Measurements from ENCODE around the gene JOSD1.

The JOSD1 gene

GRCh38 chr22:38727530-38728451 lies 27.0 kb upstream of the JOSD1 start:
- H3F3A ChIP-seq (ENCODE audit: insufficient read depth, low read length), result peaks cover 20% of the 10 kb centered on the region
- no peaks in the 10 kb centered on the region for H3K9me2 ChIP-seq (replicated peaks; ENCODE audit: insufficient read depth, low read length)
- H3K9me3 ChIP-seq (replicated peaks; ENCODE audit: insufficient read depth, low read length), result no peaks in the 10 kb centered on the region
- H3K4me1 ChIP-seq (ENCODE audit: low read length), result no peaks in the 10 kb centered on the region
- no peak overlapping the region for H3K4me2 ChIP-seq (ENCODE audit: low read depth, low read length)
- H4K20me1 ChIP-seq (ENCODE audit: insufficient read depth, low read length), result no peaks in the 10 kb centered on the region
- H3K27me3 ChIP-seq (replicated peaks; ENCODE audit: insufficient read depth, low read length), result no peaks in the 10 kb centered on the region
- H3K27ac ChIP-seq (ENCODE audit: low read length), result no peak overlapping the region
- no peak for TF ChIP-seq CTCF (IDR thresholded peaks at IDR 0.05; ENCODE audit: low read length)
- TF ChIP-seq EZH2phosphoT487 (IDR thresholded peaks at IDR 0.05; ENCODE audit: low read length), result no peak
- TF ChIP-seq EZH2 (optimal IDR thresholded peaks at IDR 0.05; ENCODE audit: low read depth, low read length), result no peak
- H3K79me2 ChIP-seq (ENCODE audit: low read length), result 0 out of 2 replicates have a peak, but pooled peaks cover 18% of the 10 kb centered on the region
- peak; percentile 2 for DNase-seq
- peaks cover 11% of the 10 kb centered on the region for H3K36me3 ChIP-seq (replicated peaks; ENCODE audit: insufficient read depth, low read length)
- H2AFZ ChIP-seq (ENCODE audit: low read length), result no peak overlapping the region
- no peak overlapping the region for H3K9ac ChIP-seq (ENCODE audit: low read length)
- H3K4me3 ChIP-seq (ENCODE audit: low read length), result no peak overlapping the region

GRCh38 chr22:38727123-38727522 lies 26.4 kb upstream of the JOSD1 start:
- Histone ChIP-seq H3K4me1 (ENCODE audit: low read length) (no peaks in the 10 kb centered on the region), H3K9me2 (replicated peaks; ENCODE audit: insufficient read depth, low read length) (no peaks in the 10 kb centered on the region), H3K4me2 (ENCODE audit: low read depth, low read length) (no peak overlapping the region), H3K4me3 (ENCODE audit: low read length) (no peak overlapping the region), H3K9ac (ENCODE audit: low read length) (no peak overlapping the region), H3K79me2 (ENCODE audit: low read length) (peaks cover 23% of the 10 kb centered on the region; the same call in 1 of the 2 replicates), H3F3A (ENCODE audit: insufficient read depth, low read length) (peaks cover 17% of the 10 kb centered on the region), H3K9me3 (replicated peaks; ENCODE audit: insufficient read depth, low read length) (no peaks in the 10 kb centered on the region), H2AFZ (ENCODE audit: low read length) (no peak overlapping the region), H3K27ac (ENCODE audit: low read length) (no peak overlapping the region), H4K20me1 (ENCODE audit: insufficient read depth, low read length) (no peaks in the 10 kb centered on the region), H3K36me3 (replicated peaks; ENCODE audit: insufficient read depth, low read length) (peaks cover 16% of the 10 kb centered on the region), H3K27me3 (replicated peaks; ENCODE audit: insufficient read depth, low read length) (no peaks in the 10 kb centered on the region)
- TF ChIP-seq EZH2phosphoT487 (IDR thresholded peaks at IDR 0.05; ENCODE audit: low read length), result no peak
- TF ChIP-seq EZH2 (optimal IDR thresholded peaks at IDR 0.05; ENCODE audit: low read depth, low read length), result no peak
- no peak for TF ChIP-seq CTCF (IDR thresholded peaks at IDR 0.05; ENCODE audit: low read length)
- DNase-seq, result peak; percentile 2

DNA sequence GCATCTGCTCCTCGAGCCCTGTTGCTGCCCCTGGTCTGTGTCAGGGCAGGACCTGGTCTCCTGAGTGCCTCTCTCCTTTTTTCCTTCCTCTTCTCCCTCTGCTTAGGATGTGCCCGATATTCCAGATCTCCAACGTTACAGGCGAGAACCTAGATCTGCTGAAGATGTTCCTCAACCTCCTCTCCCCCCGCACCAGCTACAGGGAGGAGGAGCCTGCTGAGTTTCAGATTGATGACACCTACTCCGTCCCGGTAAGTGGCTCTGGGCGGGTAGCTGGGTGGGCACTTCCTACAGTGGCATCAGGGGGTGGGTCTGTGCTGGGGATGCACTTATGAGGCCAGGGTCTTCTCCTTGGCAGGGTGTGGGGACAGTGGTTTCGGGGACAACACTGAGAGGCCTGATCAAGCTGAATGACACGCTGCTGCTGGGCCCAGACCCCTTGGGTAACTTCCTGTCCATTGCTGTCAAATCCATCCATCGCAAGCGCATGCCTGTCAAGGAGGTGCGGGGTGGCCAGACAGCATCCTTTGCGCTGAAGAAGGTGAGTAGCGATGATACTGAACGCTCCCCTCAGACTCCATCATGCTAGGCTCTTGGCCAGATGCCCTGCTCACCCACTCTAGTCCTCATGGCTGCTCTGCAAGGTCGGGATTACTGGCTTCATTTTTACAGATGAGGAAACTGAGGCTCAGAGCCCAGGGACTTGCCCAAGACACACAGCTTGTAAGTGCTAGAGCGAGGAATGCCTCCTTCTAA lies 25.3 kb upstream of the JOSD1 start:
- Histone ChIP-seq H3K9me2 (replicated peaks; ENCODE audit: insufficient read depth, low read length) (no peaks in the 10 kb centered on the region), H3K27ac (ENCODE audit: low read length) (no peak overlapping the region), H3F3A (ENCODE audit: insufficient read depth, low read length) (peaks cover 14% of the 10 kb centered on the region; the same call in 1 of the 2 replicates), H3K4me2 (ENCODE audit: low read depth, low read length) (no peak overlapping the region), H4K20me1 (ENCODE audit: insufficient read depth, low read length) (no peaks in the 10 kb centered on the region), H3K4me3 (ENCODE audit: low read length) (no peak overlapping the region), H3K79me2 (ENCODE audit: low read length) (peaks cover 30% of the 10 kb centered on the region), H3K9me3 (replicated peaks; ENCODE audit: insufficient read depth, low read length) (no peaks in the 10 kb centered on the region), H3K27me3 (replicated peaks; ENCODE audit: insufficient read depth, low read length) (no peaks in the 10 kb centered on the region), H3K36me3 (replicated peaks; ENCODE audit: insufficient read depth, low read length) (peaks cover 16% of the 10 kb centered on the region), H2AFZ (ENCODE audit: low read length) (no peak overlapping the region), H3K9ac (ENCODE audit: low read length) (no peak overlapping the region), H3K4me1 (ENCODE audit: low read length) (no peaks in the 10 kb centered on the region)
- DNase-seq, result peak; percentile 2
- TF ChIP-seq CTCF (IDR thresholded peaks at IDR 0.05; ENCODE audit: low read length) (no peak), EZH2phosphoT487 (IDR thresholded peaks at IDR 0.05; ENCODE audit: low read length) (no peak), EZH2 (optimal IDR thresholded peaks at IDR 0.05; ENCODE audit: low read depth, low read length) (no peak)

All from MM.1S (cell line).